PFSK-1 (cell line): ENCODE data around the gene ARID4B.

ENCODE experiments used
- FOXP2 ChIP-seq: optimal IDR thresholded peaks from 2 replicates; pipeline ENCODE3; 2011; ENCODE audit warnings: borderline replicate concordance, control low read depth, inconsistent platforms; ENCODE audit not compliant: insufficient read depth; ENCODE audit errors: extremely low read length, extremely low read depth
- POLR2AphosphoS5 ChIP-seq: IDR thresholded peaks from 2 replicates; pipeline ENCODE4 v1.6.1; 2012; ENCODE audit warnings: low read depth, mild to moderate bottlenecking, control low read depth, low read length, moderate library complexity
- REST ChIP-seq, 2 experiments: IDR thresholded peaks; 2 replicates each; pipeline versions ENCODE4 v1.6.1 to v1.8.0; 2011 to 2012; ENCODE audit warnings: low read depth in 2 of 2, low read length in 2 of 2, control low read depth in 1 of 2, inconsistent platforms in 1 of 2, mild to moderate bottlenecking in 1 of 2, moderate library complexity in 1 of 2; ENCODE audit not compliant: insufficient read depth in 1 of 2
- SIN3A ChIP-seq: IDR thresholded peaks from 2 replicates; pipeline ENCODE4 v1.6.1; 2012; ENCODE audit warnings: mild to moderate bottlenecking, low read length, moderate library complexity, borderline replicate concordance; ENCODE audit not compliant: insufficient read depth
- TAF1 ChIP-seq: IDR thresholded peaks from 2 replicates; pipeline ENCODE4 v1.6.1; 2012; ENCODE audit warnings: low read length, control low read depth, borderline replicate concordance; ENCODE audit not compliant: insufficient read depth

GRCh38 chr1:235278915-235279292 lies 49.1 kb downstream of the ARID4B start:
- TF ChIP-seq SIN3A (no peak), POLR2AphosphoS5 (no peak), FOXP2 (no peak), TAF1 (no peak), REST (IDR thresholded peaks at IDR 0.05; ENCODE audit: insufficient read depth in 1 of 2, low read depth in 2 of 2, low read length in 2 of 2) (no peak)
